ENCODE data around the gene COL17A1. TPM values are rescaled to one million over a fixed set of nuclear protein-coding genes. Genes with fewer than 3 reads are reported as not detected.

Gene COL17A1
- total RNA-seq, 4 donors from 2014 or later = 150 to 202 (median 191) TPM

- TF ChIP-seq POLR2A (IDR thresholded peaks at IDR 0.05) = no peak
- TF ChIP-seq, protein P1, sequence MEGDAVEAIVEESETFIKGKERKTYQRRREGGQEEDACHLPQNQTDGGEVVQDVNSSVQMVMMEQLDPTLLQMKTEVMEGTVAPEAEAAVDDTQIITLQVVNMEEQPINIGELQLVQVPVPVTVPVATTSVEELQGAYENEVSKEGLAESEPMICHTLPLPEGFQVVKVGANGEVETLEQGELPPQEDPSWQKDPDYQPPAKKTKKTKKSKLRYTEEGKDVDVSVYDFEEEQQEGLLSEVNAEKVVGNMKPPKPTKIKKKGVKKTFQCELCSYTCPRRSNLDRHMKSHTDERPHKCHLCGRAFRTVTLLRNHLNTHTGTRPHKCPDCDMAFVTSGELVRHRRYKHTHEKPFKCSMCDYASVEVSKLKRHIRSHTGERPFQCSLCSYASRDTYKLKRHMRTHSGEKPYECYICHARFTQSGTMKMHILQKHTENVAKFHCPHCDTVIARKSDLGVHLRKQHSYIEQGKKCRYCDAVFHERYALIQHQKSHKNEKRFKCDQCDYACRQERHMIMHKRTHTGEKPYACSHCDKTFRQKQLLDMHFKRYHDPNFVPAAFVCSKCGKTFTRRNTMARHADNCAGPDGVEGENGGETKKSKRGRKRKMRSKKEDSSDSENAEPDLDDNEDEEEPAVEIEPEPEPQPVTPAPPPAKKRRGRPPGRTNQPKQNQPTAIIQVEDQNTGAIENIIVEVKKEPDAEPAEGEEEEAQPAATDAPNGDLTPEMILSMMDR (IDR thresholded peaks at IDR 0.05) = no peak
- DNase-seq = no peak
Measured at GRCh38 chr10:104059364-104059763, 26.3 kb downstream of the COL17A1 start.

GRCh38 chr10:104057717-104058116 lies 28.0 kb downstream of the COL17A1 start:
- H3K36me3 ChIP-seq = peaks cover 0 to 27% (median 0%) of the 10 kb centered on the region in 3 donors
- no peak overlapping the region for H3K4me3 ChIP-seq
- intact Hi-C loops (cut with DNase I) = no loop called here
- no peaks in the 10 kb centered on the region for H3K9me3 ChIP-seq
- H3K27ac ChIP-seq = no peak overlapping the region
- TF ChIP-seq POLR2A (IDR thresholded peaks at IDR 0.05) = no peak
- 78 to 84% methylated on average over 4 to 6 of the region's 6 CpGs for WGBS, 2 donors
- peaks cover 0 to 5% (median 0%) of the 10 kb centered on the region in 3 donors for H3K4me1 ChIP-seq
- DNase-seq = no peak
- H3K27me3 ChIP-seq = no peaks in the 10 kb centered on the region

More at GRCh38 chr10:104059364-104059763, 26.3 kb downstream of the COL17A1 start:
- Histone ChIP-seq H3K36me3 (peaks cover 0 to 30% (median 0%) of the 10 kb centered on the region in 3 donors), H3K27ac (no peak overlapping the region), H3K4me1 (peaks cover 0 to 5% (median 0%) of the 10 kb centered on the region in 3 donors), H3K27me3 (peaks cover 0 to 5% (median 0%) of the 10 kb centered on the region in 4 donors), H3K4me3 (no peak overlapping the region), H3K9me3 (no peaks in the 10 kb centered on the region)
- intact Hi-C loops (cut with DNase I) = no loop called here
- WGBS, 2 donors = 67 to 77% methylated on average over 4 of the region's 4 CpGs

DNA sequence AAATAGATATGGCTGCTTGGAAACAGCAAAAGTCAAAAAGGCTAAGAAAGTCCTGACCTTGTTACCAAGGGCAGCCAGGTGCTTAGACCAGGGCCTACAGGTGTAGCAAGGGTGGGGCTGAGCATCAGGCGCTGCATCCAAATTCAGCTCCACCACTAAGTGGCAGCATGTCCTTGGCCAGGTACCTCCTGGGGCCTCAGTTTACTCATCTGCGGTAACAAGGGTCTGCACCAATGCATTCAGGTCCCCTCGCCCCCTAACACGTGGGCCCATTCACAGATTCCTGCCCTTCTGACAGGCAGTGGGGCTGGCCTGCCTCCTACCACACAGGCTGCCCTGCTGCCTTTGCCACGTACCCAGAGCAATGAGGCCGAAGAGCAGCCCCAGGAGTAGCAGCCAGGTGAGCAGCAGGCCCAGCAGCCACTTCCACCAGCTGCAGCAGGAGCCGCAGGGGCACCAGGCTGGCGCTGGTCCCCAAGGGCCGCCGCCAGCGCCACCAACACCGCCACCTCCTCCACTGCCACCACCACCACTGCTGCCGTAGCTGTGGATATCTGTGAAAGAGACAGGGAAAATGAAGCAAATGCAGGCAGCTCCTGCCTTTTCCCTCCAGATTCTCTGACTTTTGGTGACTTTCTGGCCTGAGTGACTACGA lies 28.9 kb downstream of the COL17A1 start:
- no peaks in the 10 kb centered on the region for H3K27me3 ChIP-seq
- no peaks in the 10 kb centered on the region for H3K9me3 ChIP-seq
- 76 to 82% methylated on average over 6 to 8 of the region's 14 CpGs for WGBS, 2 donors
- peaks cover 0 to 12% (median 0%) of the 10 kb centered on the region in 3 donors for H3K4me1 ChIP-seq
- TF ChIP-seq, protein P1 (IDR thresholded peaks at IDR 0.05) = peak in 1 of 6 experiments; percentile 24
- no peak for TF ChIP-seq POLR2A (IDR thresholded peaks at IDR 0.05)
- H3K4me3 ChIP-seq = no peak overlapping the region
- intact Hi-C loops (cut with DNase I) = no loop called here
- H3K27ac ChIP-seq = no peak overlapping the region
- H3K36me3 ChIP-seq = peaks cover 0 to 18% (median 0%) of the 10 kb centered on the region in 3 donors
- no peak for DNase-seq

- H3K27me3 ChIP-seq = no peaks in the 10 kb centered on the region
- H3K27ac ChIP-seq = peak overlapping the region in 2 of 4 donors; percentile 5 to 51
- H3K9me3 ChIP-seq = no peaks in the 10 kb centered on the region
- no peak overlapping the region for H3K4me3 ChIP-seq
- H3K36me3 ChIP-seq = peaks cover 0 to 7% (median 0%) of the 10 kb centered on the region in 3 donors
- DNase-seq = no peak
- H3K4me1 ChIP-seq = peaks cover 3 to 33% (median 9%) of the 10 kb centered on the region in 3 donors
- 48 to 54% methylated on average over 8 of the region's 8 CpGs for WGBS, 2 donors
- intact Hi-C loops (cut with DNase I) = no loop called here
- TF ChIP-seq, protein P1 (IDR thresholded peaks at IDR 0.05) = no peak
- no peak for TF ChIP-seq POLR2A (IDR thresholded peaks at IDR 0.05)
Measured at GRCh38 chr10:104054430-104054829, 31.2 kb downstream of the COL17A1 start.

GRCh38 chr10:104053201-104053600 lies 32.5 kb downstream of the COL17A1 start:
- intact Hi-C loops (cut with DNase I) = no loop called here
- no peak for TF ChIP-seq POLR2A (IDR thresholded peaks at IDR 0.05)
- TF ChIP-seq, protein P1 (IDR thresholded peaks at IDR 0.05) = no peak
- no peak for DNase-seq
- H3K27me3 ChIP-seq = no peaks in the 10 kb centered on the region
- H3K27ac ChIP-seq = no peak overlapping the region
- H3K4me1 ChIP-seq = peaks cover 9 to 37% (median 15%) of the 10 kb centered on the region in 3 donors
- H3K9me3 ChIP-seq = no peaks in the 10 kb centered on the region
- peaks cover 0 to 10% (median 0%) of the 10 kb centered on the region in 3 donors for H3K36me3 ChIP-seq
- 69 to 84% methylated on average over 4 of the region's 4 CpGs for WGBS, 2 donors
- H3K4me3 ChIP-seq = no peak overlapping the region
